ENCODE measurements around the gene LCN1.
"Not testable (repeated sequence)": the region's sequence is repeated elsewhere in the genome, so short reads cannot be mapped to it uniquely, and the experiment has no call there.

LCN1 gene

GRCh38 chr9:135524130-135524861, 3.1 kb downstream of the LCN1 start:
- DNase-seq: no peak

- no peak for DNase-seq
Observed at GRCh38 chr9:135525241-135526088, 4.2 kb downstream of the LCN1 start.

DNA sequence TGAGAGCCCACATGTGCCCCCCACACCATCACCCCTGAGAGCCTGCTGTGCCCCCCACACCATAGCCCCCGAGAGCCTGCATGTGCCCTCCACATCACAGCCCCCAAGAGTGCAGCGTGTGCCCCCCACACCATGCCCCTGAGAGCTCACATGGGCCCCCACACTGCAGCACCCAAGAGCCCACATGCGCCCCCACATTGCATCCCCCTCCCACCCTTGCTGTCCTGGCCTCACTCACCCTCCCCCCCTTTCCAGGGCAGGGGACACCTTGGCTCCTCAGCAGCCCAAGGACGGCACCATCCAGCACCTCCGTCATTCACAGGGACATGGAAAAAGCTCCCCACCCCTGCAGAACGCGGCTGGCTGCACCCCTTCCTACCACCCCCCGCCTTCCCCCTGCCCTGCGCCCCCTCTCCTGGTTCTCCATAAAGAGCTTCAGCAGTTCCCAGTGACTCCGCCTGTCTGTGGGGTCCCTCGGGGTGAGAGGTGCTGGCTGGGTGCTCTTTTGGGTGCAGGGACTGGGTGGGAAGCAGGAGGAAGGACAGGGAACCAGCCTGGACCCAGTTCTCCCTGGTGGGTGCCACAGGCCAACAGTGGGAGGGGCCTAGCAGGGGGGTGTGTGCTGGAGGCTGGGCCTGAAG, 5.0 kb downstream of the LCN1 start:
- no peak for DNase-seq

- peak in 1 of 2 experiments; percentile 12 for DNase-seq
Observed at GRCh38 chr9:135526730-135527571, 5.7 kb downstream of the LCN1 start.

GRCh38 chr9:135528842-135529435, 7.7 kb downstream of the LCN1 start:
- DNase-seq: not testable (repeated sequence)

- no peak for DNase-seq
Observed at GRCh38 chr9:135530146-135530545, 8.9 kb downstream of the LCN1 start.

DNA sequence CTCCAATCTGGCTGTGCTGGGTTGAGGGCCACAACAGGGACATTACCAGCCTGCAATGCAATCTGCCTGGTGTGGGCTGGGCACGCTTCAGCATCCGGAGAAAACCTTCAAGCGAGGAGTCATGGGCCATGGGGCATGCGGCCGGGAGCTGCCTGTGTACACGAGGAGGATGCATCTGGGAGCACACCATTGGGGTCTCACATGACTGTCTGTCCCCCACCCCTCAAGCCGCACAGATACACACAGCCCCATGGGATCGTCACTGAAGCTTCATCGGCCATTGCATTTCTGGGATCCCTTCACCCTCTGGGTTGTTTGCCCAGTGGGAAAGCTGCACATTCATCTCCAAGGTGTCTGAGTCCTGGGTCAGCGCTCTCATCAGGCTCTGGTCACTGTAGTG, 9.9 kb downstream of the LCN1 start:
- no peak for DNase-seq

- DNase-seq: no peak
Observed at GRCh38 chr9:135533113-135533512, 11.9 kb downstream of the LCN1 start.

- no peak for DNase-seq
Observed at GRCh38 chr9:135533674-135534073, 12.4 kb downstream of the LCN1 start.

- DNase-seq: peak; percentile 47 to 58
Observed at GRCh38 chr9:135534192-135534711, 13.0 kb downstream of the LCN1 start.

- DNase-seq: not testable (repeated sequence)
Observed at GRCh38 chr9:135534826-135535225, 13.6 kb downstream of the LCN1 start.

- not testable (repeated sequence) for DNase-seq
Observed at GRCh38 chr9:135535631-135536030, 14.4 kb downstream of the LCN1 start.

- no peak for DNase-seq
Observed at GRCh38 chr9:135536216-135536615, 15.0 kb downstream of the LCN1 start.

DNA sequence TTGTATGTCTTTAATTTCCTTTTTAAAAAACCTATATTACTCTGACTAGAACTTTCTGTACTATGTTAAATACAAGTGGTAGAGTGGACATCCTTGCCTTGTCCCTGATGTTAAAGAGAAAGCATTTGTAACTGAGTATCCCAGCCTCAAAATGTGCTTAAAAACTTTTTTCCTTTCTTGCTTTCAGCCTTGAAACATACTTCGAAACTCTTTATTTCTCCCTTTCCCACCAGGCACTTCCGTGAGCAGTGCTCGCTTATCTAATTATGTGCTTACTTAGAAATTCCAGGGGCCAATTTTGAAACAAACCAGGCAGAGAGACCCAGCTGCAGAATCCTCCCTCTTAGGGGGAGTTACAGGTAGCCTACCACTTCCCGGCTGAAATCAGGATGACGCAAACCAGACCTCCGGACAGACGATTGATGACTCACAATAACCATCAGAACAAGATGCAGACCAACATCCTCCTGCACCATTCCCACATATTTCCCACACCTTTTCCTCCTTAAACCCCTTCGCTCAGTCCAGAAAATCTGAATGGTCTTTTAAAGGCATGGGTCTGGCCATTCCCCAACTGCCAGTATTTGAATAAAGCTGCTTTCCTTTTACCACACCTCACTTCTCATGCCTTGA, 22.1 kb downstream of the LCN1 start:
- not testable (repeated sequence) for DNase-seq

DNA sequence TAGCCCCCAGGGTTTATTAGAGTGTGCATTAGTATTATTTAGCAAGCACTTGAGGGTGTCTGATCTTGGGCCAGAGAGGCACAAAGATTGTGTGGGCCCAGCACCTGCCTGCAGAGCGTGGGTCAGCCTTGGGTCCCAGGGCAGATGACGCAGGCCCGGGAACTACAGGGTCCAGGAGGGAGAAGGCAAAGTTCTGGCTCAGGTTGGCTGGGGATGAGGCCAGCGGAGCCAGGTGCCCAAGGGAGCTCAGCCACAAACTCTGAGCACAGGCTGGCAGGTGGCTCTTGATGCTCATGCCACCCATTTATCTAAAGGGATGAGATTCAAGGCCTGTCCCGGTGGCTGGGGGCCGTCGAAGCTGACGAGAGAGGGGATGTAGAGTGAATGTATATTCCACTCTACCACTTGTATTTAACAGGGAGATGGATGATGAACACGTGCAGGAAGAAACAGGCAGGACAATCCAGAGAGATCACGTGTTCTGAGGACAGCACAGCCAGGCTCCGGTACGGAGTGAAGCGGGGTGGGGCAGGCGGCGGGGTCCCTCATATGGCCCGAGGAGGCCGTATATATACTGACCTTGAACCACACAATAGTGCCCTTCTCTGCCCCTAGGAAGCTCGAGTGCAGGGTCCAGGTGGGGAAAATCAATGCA, 23.9 kb downstream of the LCN1 start:
- no peak for DNase-seq

- not testable (repeated sequence) for DNase-seq
Observed at GRCh38 chr9:135545646-135546176, 24.5 kb downstream of the LCN1 start, which contains the start of gene OBP2A. OBP2A (plus strand) TSS chr9:135546126; CDS start chr9:135546181, 55 bp downstream.

DNA sequence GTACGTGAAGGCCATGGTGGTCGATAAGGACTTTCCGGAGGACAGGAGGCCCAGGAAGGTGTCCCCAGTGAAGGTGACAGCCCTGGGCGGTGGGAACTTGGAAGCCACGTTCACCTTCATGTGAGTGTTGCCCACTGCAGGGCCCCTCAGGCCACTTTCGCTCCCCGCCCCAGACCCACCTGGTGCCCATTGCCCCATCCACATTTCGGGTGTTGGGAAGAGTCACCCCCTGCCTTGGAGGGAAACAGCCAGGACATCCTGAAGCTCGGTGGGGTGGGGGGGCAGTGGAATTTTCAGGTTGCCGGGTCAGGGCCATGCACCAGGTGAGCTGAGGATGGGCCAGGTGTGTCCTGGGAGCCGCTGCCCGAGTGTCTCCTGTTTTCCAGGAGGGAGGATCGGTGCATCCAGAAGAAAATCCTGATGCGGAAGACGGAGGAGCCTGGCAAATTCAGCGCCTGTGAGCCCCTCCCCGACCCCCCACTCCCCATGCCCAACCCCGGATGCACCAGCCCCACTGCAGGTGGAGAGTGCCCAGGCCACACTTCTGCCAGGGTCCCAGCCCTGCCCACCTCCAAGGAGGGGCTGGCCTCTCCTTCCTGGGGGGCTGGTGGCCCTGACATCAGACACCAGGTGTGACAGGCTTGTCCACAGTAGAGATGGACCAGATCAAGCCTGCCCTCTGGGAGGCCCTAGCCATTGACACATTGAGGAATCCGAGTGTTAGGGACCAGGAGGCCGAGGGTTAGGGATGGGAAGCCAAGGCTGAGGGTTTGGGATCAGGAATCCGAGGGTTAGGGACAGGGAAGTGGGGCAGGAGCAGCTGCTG, 25.8 kb downstream of the LCN1 start:
- DNase-seq: not testable (repeated sequence)

DNA sequence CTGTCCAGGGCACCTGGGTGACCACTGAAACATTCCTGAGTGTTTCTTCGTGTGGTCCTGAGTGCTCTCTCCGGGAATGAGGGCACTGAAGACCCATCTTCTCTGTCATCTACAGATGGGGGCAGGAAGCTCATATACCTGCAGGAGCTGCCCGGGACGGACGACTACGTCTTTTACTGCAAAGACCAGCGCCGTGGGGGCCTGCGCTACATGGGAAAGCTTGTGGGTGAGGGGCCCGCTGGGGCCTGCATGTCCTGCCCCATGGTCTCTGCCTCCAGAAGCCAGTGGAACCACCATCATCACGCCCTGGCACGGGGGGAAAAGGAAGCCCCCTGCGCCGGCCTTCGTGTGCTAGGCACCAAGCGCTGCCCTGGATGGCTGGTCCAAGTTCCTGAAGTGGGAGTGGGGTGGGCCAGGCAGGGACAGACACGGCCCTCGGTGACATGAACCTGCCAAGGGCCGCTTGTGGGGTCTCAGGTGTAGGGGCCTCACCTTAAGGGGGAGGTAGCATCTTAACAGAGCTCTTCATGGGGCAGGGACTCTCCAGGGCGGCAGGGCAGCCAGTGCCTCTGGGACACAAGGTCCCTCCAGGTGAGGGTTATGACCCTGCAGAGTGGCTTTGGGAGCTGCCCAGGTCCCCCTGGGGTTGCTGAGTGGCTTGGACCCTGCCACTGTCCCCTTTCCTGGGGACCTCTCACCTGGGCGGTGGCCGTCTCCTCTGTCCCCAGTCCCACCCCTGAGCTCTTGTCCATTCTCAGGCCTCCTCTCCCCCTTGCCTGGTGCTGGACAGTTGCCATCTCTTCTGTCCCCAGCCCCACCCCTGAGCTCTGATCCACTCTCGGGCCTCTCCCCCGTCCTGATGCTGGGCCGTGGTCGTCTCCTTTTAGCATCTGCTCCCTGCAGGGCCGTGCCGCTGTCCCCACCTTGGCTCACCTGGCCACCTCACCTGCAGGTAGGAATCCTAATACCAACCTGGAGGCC, 26.8 kb downstream of the LCN1 start:
- no peak for DNase-seq

Measured in NCI-H526 (cell line).